Fibroblast of upper back skin (primary cell): ENCODE data around the gene CDC42BPA.
A peak's percentile ranks its signal among the peaks of the same experiment; 100 is the strongest.

ENCODE experiments used
- DNase-seq: peaks from one replicate; pipeline ENCODE4 v3.0.0-alpha.2; 2013

Gene CDC42BPA

DNA sequence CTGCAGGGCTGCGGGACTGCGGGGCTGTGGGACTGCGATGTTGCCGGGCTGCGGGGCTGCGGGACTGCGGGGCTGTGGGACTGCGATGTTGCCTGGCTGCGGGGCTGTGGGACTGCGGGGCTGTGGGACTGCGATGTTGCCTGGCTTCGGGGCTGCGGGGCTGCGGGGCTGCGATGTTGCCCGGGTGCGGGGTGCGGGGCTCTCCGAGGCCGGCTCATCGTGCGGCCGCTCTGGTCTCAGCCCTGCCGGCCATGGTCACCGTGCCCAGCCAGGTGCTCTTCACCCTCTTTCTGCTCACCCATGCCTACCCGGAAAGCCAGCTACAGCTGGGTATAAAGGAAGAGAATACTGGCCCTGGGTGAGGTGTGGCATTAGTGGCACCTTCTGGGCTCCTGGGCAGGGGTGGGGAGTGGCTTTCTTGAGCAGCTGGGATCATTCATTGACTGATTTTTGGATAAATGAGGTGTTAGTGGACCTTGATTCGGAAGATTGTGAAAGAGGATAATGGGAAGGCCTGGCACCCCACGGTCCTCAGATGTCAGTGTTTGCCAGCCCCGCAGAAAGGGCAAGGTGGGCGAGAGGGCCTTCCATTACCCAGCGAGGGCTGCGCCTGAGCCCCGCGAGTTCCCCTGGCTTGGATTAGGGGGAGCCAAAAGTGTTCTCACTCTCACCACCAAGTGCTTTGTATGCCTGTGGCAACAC, 341.9 kb downstream of the CDC42BPA start:
- DNase-seq = no peak

DNA sequence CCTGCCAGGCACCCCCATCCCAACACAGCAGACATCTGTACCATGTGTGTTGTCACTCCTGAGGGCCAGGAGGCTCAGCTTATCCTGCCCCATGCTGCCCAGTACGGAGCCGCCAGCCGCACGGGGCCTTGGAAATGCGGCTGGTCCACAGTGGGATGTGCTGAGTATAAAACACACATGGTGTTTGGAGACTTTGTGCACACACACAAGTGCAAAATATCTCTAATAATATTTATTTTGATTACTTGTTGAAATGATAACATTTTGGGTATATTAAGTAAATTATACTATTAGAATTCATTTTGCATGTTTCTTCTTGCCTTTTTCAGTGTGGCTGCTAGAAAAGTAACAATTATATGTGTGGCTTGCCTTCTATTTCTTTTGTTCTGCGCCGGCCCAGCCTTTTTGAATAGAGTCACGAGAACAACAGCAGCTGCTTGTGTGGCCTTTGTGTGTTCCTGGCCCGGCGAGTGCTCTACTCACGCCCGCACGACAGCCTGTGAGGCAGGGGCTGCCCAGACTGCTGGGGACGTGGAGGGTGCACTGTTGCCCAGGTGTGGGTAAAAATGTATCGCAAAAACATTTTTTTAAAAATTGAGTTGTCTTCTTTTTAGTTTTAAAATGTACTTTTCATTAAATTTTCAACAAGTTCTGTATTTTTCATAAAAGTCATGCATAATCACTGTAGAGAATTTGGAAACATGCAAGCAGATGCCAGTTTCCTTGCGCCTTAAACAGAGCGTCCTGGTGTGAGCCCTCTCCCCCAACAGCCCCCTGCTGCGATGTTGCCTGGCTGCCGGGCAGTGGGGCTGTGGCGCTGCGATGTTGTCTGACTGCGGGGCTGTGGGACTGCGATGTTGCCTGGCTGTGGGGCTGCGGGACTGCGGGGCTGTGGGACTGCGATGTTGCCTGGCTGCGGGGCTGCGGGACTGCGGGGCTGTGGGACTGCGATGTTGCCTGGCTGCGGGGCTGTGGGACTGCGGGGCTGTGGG, 342.7 kb downstream of the CDC42BPA start:
- no peak for DNase-seq

DNA sequence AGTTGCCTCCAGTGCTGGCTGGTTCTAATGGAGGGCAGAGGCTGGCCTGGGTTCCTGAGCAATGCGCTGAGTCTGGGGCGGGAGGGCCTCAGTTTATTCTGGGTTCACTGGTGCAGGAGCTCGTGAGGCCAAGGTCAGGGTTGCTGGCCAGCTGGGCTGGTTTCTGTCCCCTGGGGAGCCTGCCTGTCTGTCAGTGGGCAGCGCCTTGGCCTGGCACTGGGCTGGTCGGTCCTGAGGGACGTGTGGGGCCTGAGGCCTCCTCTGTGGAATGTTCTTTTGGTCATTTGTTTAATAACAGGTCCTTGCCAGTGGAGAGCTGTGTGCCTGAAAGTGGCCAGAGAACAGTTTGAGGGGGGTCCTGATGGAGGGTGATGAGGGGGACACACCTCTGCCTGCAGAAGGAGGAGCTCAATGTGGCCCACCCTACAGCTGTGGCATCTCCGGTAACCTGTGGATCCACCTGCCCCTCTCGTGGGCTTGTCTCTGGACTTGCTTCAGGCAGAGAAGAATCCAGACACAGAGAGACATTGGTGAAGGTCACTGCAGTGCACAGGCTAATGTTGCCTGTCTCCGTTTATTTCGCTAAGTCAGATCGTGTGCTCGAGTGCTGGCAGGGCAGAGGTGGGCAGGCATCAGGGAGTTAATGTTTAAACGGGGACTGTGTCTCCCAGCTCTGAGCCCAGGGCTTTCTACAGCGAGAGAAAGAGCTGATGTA, 343.6 kb downstream of the CDC42BPA start:
- DNase-seq = no peak

DNA sequence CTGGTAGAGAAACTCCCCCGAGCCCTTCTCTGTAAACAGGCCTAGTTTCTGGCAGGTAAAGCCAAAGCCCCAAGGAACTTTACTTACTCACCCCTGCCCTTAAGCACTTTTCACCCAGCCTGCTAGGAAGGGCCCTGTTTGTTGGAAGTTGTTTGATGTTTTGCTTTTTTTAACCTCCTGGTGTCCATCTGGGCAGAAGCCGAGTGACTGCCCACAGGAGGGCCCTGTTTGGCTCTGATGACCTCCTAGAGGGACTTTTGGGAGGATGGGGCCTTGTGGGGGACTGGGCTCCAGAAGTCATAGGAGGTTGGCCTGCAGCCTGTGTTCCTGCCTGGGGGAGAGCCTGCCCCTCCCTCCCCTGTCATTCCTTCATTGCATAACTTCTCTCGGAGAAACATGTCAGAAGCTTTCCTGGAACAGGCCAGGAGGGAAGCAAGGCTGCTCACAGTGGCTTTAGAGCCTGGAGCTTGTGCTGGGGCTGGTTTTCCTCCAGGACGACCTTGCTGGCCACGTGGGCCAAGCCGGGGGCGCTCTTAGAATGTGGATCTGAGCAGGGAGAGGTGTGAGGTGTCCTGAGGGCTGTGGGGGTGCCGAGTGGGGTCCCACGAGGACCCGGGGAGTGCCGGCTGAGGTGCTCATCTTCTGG, 344.3 kb downstream of the CDC42BPA start:
- peak; percentile 9 for DNase-seq

DNA sequence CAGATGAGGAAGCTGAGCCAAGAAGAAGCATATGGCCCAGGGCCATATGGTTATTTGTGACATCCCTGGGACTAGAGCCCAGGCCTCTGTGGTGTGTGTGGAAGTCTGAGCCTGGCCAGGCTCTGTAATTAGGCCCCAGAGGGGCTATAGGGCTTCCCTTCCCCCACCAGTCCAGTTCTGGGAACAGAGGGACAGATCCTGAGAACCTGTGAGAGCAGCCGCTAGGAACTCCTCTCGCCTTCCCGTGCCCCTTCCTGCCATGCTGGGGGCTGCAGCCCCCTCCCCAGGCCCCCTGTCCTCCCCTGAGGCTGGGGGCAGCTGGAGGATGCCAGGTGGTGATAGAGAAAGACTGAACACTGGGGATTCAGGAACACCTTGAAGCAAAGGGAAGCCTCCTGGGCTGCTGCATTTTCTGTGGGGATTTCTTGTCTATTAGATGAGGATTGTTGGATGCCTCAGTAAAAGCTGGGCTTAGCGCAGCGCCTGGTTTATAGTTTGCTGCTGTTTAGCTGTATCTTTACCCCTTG, 344.9 kb downstream of the CDC42BPA start:
- no peak for DNase-seq

DNA sequence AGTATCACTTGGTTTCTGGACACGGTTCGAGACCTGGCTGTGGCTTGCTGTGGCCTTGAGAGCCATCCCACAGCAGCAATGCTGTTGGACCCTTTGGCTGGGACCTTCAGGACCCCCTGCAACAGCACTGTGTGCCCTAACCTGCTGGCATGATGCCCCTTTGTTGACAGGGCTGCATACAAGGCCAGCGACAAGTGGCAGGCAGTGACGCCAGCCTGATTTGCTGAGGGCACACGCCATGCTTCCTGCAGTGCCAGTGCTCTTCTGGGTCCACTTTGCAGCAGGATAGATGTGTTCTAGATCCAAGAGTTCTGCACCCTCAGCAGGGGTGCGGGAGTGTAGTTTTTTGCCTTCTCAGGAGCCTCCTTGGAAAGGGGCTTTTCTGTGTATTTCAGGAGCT, 345.4 kb downstream of the CDC42BPA start:
- no peak for DNase-seq

DNA sequence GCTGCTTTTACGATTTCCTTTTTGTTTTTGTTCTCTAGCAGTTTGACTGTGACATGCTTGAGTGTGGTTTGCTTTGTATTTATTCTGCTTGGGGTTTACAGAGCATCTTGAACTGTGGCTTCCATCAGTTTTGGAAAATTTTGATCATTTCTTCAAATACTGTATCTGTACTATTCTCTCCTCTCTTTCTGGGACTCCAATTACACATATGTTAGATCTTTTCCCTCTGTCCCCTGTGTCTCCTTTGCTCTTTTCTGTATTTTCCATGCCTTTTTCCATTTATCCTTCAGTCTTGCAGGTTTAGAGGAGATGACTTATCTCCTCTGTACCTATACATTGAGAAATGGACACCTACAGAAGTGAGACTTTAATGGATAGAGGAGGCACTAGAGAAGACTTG, 346.5 kb downstream of the CDC42BPA start:
- no peak for DNase-seq

DNA sequence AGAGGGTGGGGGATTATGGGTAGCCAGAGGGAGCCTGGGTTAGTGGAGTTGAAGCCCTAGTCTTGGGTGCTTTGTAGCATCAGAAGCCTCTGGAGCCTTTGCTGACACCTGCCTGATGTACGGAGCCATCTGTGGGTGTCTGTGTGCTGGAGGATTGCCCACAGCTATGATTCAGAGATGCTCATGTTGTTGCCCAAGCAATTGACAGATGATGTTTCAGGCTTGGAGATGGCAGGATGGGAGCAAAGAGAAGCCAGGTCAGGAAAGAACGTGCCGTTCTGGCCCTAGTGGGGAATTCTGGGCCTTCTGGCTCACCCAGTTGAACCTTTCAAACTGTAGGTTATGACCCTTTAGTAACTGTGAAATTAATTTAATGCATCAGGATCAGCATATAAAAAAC, 350.6 kb downstream of the CDC42BPA start:
- DNase-seq = no peak

DNA sequence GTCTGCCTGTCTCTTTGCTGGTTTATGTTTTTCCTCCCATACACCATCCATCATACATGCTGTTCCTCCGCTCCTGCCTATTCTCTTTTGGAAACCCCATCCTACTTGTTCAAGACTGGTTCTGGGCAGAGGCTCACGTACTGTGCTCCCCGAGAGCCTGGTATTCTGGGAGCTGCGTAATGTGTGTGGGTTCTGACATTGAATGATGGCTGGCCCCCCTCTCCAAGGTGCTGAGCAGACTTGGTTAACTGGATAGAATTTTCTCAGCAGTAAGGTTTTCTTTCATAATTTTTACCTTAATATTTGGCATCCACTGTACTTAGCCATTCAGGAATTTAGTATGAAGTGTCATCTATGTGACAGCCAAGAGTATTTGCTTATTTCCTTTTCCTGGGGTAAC, 351.6 kb downstream of the CDC42BPA start:
- DNase-seq = no peak

DNA sequence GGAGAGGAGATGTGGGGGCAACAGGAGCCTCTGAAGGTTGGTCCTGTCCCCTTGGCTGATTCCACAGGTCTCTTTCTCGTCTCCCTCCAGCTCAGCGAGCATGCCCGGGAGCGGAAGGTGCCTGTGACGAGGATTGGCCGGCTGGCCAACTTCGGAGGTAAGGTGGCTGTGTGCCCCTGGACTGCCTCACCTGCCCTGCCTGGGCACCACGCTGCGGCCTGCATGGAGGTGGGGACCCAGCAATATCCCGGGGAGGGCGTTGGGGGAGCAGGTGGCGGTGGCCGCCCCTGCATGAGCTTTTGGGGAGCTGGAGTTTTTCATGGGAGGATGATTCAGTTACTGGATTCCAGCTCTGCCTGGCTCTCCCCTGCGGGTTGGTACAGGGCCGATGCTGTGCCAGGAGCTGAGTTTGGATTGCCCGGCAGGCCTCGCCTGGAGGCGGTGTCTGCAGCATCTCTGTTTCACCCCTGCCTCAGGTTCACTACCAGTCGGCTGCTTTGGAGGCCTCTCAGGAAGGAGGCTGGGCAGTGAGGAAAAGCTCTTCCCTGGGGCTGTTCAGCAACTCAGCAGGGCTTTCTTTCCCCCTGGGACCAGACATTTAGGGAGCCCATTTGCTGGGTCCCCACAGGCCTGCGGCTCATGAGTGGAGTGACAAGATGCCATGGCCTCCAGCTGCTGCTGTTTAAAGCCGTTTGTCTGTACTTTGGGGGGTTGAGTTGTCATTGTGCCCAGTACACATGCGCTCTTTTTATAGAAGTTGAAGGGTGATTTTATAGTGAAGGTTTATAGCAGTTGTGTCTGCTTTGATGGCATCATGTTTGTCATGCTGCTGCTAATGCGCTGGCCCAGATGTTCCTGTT, 352.5 kb downstream of the CDC42BPA start:
- no peak for DNase-seq

DNA sequence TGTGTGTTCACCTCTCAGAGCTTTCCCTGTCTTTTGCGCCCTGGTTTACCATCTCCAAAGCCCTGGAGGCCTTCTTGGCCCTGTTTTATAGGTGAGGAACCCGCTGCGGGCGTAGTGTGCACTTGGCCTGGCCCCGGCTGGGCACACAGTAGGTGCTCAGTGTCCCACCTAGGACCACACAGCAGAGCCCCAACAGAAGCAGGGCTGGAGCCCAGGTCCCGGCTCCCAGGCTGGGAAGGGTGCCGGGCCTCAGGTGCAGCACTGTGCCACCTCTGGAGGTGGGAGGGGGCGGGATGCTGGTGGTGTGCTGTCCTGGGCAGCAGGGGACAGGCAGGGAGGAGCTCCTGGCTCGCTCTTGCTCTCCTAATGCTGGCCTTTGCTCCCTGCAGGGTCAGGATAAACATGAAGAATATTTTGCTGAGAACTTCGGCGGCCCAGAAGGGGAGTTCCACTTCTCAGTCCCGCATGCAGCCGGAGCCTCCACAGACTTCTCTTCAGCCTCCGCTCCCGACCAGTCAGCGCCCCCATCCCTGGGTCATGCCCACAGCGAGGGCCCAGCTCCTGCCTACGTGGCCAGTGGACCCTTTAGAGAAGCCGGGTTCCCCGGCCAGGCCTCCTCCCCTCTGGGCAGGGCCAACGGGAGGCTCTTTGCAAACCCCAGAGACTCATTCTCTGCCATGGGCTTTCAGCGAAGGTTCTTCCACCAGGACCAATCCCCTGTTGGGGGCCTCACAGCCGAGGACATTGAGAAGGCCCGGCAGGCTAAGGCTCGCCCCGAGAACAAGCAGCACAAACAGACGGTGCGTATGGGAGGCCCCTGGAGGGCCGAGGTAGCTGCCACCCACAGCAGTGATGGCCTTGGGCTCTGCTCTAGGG, 353.4 kb downstream of the CDC42BPA start:
- DNase-seq = no peak

DNA sequence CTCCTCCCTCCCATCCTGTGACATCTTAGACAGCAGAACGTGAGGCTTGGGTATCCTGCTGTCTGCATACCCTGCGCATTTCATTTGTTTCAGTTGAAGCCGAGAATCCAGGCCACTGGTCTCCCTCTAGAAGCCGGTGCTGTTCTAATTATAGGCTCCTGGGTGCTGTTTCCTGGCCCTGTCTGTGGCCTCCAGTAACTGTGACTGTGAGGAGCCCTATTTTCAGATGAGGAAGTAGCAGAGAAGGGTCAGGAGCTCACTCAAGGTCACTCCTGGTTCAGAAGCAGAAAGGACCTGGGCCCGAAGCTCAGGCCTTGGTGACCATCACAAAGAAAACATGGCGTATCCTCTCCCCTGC, 354.2 kb downstream of the CDC42BPA start:
- no peak for DNase-seq

DNA sequence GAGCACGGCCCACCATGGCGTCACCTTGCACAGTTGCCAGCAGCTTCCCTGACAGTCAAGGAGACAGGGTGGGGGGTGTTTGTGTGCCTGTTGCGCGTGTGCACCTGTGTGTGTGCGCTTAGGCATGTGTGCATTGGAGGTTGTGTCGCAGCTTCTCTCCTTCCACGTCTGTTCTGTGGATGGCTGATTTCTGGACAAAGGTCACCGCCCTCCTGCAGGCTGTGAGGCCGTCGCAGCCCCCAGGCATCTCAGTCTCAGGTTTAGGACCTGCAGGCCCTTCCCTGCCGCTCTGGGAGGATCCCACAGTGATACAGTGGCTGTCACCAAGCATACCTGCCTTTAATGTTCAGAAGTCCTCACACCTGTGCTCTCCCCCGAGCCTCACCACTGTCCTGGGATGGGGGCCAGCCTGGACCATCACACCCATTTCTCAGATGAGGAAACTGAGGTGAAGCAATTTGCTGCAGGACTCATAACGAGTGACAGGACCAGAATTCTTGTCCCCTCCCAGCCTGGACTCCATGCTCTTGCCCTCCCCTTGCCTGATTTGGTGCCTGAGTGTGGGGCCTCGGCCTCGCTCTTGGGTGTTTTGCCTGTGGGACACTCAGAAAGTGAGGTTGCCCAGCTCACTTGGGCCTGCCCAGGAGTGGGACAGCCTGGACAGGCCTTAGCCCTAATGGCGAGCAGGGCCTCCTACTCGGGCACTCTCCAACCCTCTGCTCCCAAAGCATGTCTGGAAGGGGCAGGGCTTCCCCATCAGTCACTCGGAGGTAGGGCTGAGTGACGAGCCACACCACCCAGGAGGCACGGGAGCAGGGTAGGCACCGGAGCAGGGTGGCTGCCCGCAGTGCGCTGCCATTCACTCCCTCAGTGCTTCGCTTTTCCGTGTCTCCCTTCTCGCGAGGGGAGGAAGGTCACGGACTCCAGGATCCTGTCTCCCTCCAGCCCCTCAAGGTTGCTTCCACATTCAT, 355.6 kb downstream of the CDC42BPA start:
- DNase-seq = no peak

DNA sequence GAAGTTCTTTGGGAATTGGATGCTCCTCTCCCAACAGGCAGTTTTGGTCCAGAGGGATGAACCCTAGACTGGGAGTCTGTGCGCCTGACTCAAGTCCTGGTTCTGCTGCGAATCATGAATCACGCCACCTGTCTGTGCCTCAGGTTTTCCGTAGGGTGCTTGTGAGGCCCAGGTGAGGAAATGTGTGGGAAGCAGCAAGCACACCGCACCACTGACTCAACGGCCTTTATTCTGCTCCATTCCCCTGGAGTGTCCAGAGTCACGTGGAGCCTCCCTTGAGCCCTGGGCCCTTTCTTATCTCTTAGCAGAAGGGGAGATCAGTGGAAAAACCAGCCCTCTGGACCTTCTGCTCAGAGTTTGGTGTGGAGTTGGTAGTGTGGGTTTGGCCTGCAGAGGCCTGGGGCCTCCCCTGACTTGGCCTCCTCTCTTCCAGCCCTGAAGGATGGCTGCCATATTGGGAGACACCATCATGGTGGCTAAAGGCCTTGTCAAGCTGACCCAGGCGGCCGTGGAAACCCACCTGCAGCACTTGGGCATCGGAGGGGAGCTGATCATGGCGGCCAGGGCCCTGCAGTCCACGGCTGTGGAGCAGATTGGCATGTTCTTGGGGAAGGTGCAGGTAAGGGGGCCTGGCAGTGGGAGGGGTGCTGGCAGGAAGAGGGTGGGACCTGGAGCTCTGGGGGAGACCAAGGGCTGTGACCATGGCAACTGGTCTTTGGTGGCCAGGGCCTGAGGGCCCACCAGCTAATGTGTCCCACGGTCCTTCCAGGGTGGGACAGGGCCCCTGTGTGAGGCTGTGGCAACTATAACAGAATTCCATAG, 357.1 kb downstream of the CDC42BPA start:
- no peak for DNase-seq

DNA sequence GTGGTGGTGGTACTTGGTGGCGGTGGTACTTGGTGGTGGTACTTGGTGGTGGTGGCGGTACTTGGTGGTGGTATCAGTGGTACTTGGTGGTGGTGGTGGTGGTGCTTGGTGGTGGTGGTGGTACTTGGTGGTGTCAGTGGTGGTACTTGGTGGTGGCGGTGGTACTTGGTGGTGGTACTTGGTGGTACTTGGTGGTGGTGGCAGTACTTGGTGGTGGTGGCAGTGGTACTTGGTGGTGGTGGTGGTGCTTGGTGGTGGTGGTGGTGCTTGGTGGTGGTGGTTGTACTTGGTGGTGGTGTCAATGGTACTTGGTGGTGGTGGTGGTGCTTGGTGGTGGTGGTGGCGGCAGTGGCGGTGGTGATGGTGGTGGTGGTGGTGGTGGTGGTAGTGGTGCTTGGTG, 358.0 kb downstream of the CDC42BPA start:
- DNase-seq = no peak

DNA sequence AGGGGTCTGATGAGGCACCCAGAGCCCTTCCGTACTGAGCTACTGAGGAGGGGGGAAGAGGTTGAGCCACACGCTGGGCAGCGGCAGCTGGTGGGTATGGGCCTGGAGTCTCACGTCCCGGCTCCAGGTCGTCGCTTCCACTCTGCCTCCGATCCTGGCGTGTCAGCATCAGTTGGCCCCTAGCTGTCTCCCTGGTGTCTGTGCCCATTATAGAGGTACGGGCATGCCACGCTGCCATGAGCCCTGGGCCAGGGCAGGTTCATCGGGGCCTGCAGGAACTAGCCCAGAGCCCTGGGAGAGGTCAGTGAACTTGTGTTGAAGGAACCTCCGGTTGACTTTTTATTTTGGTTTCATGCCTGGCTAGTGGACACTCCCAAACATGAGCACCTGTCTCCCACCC, 360.0 kb downstream of the CDC42BPA start:
- no peak for DNase-seq

DNA sequence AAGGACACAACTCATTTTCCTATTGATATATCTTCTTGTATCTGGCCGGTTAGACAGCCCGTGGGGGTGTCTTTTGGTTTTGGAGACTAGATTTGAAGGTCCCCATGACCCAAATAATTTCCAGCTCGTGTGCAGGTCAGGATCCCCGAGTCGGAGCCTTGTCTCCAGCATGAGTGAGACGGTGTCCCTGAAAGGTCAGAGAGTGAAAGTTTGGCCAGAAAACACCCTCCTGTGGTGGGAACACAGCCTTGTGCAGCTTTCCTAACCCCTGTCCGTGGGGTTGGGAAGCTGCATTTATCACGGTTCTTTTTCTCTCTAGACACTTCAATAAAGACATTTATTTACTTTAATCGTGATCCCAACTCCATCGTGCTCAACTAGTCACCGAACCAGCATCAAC, 360.6 kb downstream of the CDC42BPA start:
- no peak for DNase-seq

DNA sequence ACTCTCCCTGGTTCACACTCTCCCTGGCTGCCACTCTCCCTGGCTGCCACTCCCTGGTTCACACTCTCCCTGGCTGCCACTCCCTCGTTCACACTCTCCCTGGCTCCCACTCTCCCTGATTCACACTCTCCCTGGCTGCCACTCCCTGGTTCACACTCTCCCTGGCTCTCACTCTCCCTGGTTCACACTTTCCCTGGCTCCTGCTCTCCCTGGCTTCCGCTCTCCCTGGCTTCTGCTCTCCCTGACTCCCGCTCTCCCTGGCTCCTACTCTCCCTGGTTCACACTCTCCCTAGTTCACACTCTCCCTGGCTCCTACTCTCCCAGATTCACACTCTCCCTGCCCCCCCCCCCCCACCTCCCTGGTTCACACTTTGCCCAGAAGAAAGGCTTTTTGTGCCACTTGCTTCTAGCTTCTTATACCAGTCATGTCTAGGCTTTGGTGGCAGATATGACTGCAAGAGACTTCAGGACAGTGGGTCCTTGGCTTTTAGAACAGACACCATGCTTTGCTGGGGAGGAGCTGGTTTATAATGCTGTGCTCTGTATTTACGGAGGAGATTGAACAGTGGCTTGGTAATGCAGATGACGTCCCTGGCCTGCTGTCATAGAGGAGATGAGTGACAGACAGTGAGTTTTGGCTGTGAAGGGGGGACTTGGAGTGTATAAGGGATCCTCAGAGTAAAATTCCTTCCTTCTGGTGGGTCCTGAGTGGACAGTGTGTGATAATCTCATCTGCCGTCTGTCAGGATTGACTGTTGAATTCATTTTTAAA, 361.2 kb downstream of the CDC42BPA start:
- no peak for DNase-seq
